NT2/D1 (cell line): Measurements from ENCODE around the gene CLCN1.

Experiments used
- DNase-seq: peaks from one replicate; pipeline ENCODE4 v3.0.0-alpha.2; 2011; ENCODE audit warnings: low read depth, low spot score
- H3K27me3 ChIP-seq: 2 replicates; pipeline ENCODE4 v1.6.0; 2011; ENCODE audit warnings: mild to moderate bottlenecking; ENCODE audit not compliant: insufficient read length, insufficient read depth
- H3K36me3 ChIP-seq: 2 replicates; pipeline ENCODE4 v1.6.1; 2011; ENCODE audit warnings: mild to moderate bottlenecking, low read length, mixed read lengths; ENCODE audit not compliant: insufficient read depth, insufficient read length
- H3K4me1 ChIP-seq: 2 replicates; pipeline ENCODE4 v1.5.1; 2011; ENCODE audit not compliant: insufficient read depth, insufficient read length
- H3K4me3 ChIP-seq: 2 replicates; pipeline ENCODE4 v1.5.1; 2011; ENCODE audit warnings: low read depth; ENCODE audit not compliant: insufficient read length
- H3K9ac ChIP-seq: 2 replicates; pipeline ENCODE4 v1.6.0; 2011; ENCODE audit warnings: low read depth; ENCODE audit not compliant: insufficient read length
- H3K9me3 ChIP-seq: 2 replicates; pipeline ENCODE4 v1.5.1; 2011; ENCODE audit warnings: mild to moderate bottlenecking, low read length; ENCODE audit not compliant: insufficient read depth
- SUZ12 ChIP-seq: IDR thresholded peaks from 2 replicates; pipeline ENCODE4 v1.6.1; 2011; ENCODE audit not compliant: insufficient read length, insufficient read depth; ENCODE audit errors: extremely low read depth
- YY1 ChIP-seq: IDR thresholded peaks from 2 replicates; pipeline ENCODE4 v1.6.1; 2011; ENCODE audit not compliant: insufficient read length, insufficient read depth
- ZNF274 ChIP-seq: IDR thresholded peaks from 2 replicates; pipeline ENCODE4 v1.6.1; 2011; ENCODE audit warnings: mild to moderate bottlenecking, low read depth, low read length

The CLCN1 gene

GRCh38 chr7:143295870-143296269 is 20.0 kb upstream of the CLCN1 start:
- DNase-seq, result no peak
- no peak overlapping the region for H3K9ac ChIP-seq
- no peaks in the 10 kb centered on the region for H3K4me1 ChIP-seq
- H3K36me3 ChIP-seq, result peaks cover 94% of the 10 kb centered on the region
- no peak overlapping the region for H3K4me3 ChIP-seq
- TF ChIP-seq YY1 (no peak), SUZ12 (no peak), ZNF274 (no peak)
- H3K9me3 ChIP-seq, result no peaks in the 10 kb centered on the region
- H3K27me3 ChIP-seq, result no peaks in the 10 kb centered on the region

GRCh38 chr7:143296686-143297085 is 19.2 kb upstream of the CLCN1 start:
- Histone ChIP-seq H3K4me1 (no peaks in the 10 kb centered on the region), H3K9ac (no peak overlapping the region), H3K36me3 (peaks cover 95% of the 10 kb centered on the region), H3K9me3 (no peaks in the 10 kb centered on the region), H3K27me3 (no peaks in the 10 kb centered on the region), H3K4me3 (no peak overlapping the region)
- no peak for TF ChIP-seq SUZ12
- TF ChIP-seq YY1, result no peak
- TF ChIP-seq ZNF274, result no peak
- no peak for DNase-seq

GRCh38 chr7:143299346-143299745 is 16.6 kb upstream of the CLCN1 start:
- Histone ChIP-seq H3K9ac (no peak overlapping the region), H3K9me3 (no peaks in the 10 kb centered on the region), H3K4me3 (no peak overlapping the region), H3K36me3 (peaks cover 95% of the 10 kb centered on the region), H3K27me3 (no peaks in the 10 kb centered on the region), H3K4me1 (no peaks in the 10 kb centered on the region)
- DNase-seq, result no peak
- no peak for TF ChIP-seq SUZ12
- TF ChIP-seq ZNF274, result no peak
- TF ChIP-seq YY1, result no peak

DNA sequence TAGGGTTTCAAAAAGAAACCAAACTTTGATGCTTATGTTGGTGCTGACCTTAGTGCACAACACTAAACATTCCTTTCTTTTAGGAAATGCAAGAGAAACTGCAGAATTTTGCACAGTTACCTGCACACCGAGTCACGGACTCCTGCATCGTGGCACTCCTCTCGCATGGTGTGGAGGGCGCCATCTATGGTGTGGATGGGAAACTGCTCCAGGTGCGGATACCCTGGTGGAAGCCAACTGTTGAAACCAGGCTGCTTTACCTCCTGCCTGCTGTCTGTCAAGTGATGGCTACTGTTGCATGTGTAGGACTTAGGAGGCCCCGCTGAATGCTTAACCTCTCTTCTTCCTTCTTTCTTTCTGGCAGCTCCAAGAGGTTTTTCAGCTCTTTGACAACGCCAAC is 16.1 kb upstream of the CLCN1 start:
- Histone ChIP-seq H3K27me3 (no peaks in the 10 kb centered on the region), H3K9me3 (no peaks in the 10 kb centered on the region), H3K4me3 (no peak overlapping the region), H3K36me3 (peaks cover 95% of the 10 kb centered on the region), H3K4me1 (no peaks in the 10 kb centered on the region), H3K9ac (no peak overlapping the region)
- TF ChIP-seq YY1 (no peak), ZNF274 (no peak), SUZ12 (no peak)
- no peak for DNase-seq

DNA sequence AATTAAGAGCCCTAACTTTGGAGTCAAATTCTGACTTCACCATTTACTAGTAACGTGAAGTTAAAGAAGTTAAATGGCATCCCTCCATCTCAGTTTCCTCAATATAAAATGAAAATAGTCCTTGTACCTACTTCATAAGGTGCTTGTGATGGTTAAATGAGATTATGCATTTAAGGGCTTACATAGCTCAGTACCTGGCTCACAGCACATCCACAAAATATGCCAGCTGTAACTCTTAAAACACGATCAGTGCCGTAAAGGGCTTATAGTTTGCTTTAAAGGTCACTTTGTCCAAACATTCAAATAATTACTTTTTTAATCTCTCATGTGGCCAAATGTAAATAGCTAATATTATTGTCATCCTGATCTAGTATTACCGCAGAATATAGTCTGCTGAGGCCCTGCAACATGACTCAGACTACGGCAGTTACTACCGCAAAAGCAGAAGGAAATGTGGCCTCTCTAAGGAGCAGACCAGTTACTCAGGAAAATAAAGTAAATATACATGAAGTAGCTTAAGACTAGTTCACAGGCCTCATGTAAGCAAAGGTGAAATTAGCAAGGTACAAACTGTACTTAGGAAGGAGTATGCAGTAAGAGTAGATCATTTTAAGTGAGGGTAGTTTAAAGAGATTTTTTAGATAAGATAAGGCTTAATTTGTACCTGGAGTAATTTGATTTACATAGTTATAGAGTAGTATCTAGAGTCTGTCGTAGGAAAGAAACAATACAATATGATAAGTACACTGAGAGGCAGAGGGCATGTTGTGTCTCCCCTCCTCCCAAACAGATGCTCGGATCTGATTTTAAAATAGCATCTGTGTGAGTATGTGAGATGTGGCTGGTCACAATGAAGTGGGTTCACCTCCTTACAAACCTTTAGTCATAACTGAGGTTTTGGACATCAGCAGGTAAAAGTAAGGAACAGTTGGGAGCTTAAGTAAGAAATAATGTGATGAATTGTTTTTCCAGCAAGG is 14.7 kb upstream of the CLCN1 start:
- TF ChIP-seq YY1 (no peak), SUZ12 (no peak), ZNF274 (no peak)
- no peak for DNase-seq
- Histone ChIP-seq H3K27me3 (no peaks in the 10 kb centered on the region), H3K4me1 (no peaks in the 10 kb centered on the region), H3K4me3 (no peak overlapping the region), H3K9me3 (no peaks in the 10 kb centered on the region), H3K9ac (no peak overlapping the region), H3K36me3 (peaks cover 94% of the 10 kb centered on the region)

DNA sequence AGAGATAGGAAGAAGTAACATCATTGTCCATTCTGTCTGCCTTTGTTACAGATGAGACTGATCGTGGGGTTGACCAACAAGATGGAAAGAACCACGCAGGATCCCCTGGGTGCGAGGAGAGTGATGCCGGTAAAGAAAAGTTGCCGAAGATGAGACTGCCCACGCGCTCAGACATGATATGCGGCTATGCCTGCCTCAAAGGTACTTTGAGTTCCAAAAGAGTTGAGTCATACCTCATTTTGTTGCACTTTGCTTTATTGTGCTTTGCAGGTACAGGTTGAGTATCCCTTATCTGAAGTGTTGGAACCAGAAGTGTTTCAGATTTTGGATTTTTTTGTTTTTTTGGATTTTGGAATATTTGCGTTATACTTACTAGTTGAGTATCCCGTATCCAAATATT is 12.2 kb upstream of the CLCN1 start:
- H3K9me3 ChIP-seq, result no peaks in the 10 kb centered on the region
- no peaks in the 10 kb centered on the region for H3K27me3 ChIP-seq
- DNase-seq, result no peak
- no peak overlapping the region for H3K9ac ChIP-seq
- H3K36me3 ChIP-seq, result peaks cover 93% of the 10 kb centered on the region
- H3K4me3 ChIP-seq, result no peak overlapping the region
- no peaks in the 10 kb centered on the region for H3K4me1 ChIP-seq
- no peak for TF ChIP-seq ZNF274
- no peak for TF ChIP-seq SUZ12
- TF ChIP-seq YY1, result no peak

DNA sequence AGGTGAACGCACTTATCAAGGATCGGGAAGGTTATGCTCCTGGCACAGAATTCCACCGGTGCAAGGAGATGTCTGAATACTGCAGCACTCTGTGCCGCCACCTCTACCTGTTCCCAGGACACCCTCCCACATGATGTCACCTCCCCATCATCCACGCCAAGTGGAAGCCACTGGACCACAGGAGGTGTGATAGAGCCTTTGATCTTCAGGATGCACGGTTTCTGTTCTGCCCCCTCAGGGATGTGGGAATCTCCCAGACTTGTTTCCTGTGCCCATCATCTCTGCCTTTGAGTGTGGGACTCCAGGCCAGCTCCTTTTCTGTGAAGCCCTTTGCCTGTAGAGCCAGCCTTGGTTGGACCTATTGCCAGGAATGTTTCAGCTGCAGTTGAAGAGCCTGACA is 11.0 kb upstream of the CLCN1 start:
- Histone ChIP-seq H3K4me1 (no peaks in the 10 kb centered on the region), H3K36me3 (peaks cover 81% of the 10 kb centered on the region), H3K9me3 (no peaks in the 10 kb centered on the region), H3K27me3 (no peaks in the 10 kb centered on the region), H3K4me3 (no peak overlapping the region), H3K9ac (no peak overlapping the region)
- no peak for DNase-seq
- no peak for TF ChIP-seq YY1
- TF ChIP-seq ZNF274, result no peak
- TF ChIP-seq SUZ12, result no peak

GRCh38 chr7:143305423-143306070 is 10.4 kb upstream of the CLCN1 start:
- Histone ChIP-seq H3K27me3 (no peaks in the 10 kb centered on the region), H3K9ac (no peak overlapping the region), H3K4me3 (no peak overlapping the region), H3K4me1 (no peaks in the 10 kb centered on the region), H3K9me3 (no peaks in the 10 kb centered on the region), H3K36me3 (peaks cover 75% of the 10 kb centered on the region)
- TF ChIP-seq SUZ12, result no peak
- TF ChIP-seq ZNF274, result no peak
- TF ChIP-seq YY1, result no peak
- DNase-seq, result no peak
